Measurements from ENCODE around the gene C13orf46.

GRCh38 chr13:113914333-113915011 lies 59.4 kb downstream of the C13orf46 start:
- TF ChIP-seq POLR2A (IDR thresholded peaks at IDR 0.05; ENCODE audit: low read length) = no peak
- no peak for TF ChIP-seq GATA1 (IDR thresholded peaks at IDR 0.05; ENCODE audit: low read depth, low read length)
